ENCODE data around the gene TFF3.

- TF ChIP-seq, protein P1, sequence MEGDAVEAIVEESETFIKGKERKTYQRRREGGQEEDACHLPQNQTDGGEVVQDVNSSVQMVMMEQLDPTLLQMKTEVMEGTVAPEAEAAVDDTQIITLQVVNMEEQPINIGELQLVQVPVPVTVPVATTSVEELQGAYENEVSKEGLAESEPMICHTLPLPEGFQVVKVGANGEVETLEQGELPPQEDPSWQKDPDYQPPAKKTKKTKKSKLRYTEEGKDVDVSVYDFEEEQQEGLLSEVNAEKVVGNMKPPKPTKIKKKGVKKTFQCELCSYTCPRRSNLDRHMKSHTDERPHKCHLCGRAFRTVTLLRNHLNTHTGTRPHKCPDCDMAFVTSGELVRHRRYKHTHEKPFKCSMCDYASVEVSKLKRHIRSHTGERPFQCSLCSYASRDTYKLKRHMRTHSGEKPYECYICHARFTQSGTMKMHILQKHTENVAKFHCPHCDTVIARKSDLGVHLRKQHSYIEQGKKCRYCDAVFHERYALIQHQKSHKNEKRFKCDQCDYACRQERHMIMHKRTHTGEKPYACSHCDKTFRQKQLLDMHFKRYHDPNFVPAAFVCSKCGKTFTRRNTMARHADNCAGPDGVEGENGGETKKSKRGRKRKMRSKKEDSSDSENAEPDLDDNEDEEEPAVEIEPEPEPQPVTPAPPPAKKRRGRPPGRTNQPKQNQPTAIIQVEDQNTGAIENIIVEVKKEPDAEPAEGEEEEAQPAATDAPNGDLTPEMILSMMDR (conservative IDR thresholded peaks at IDR 0.05; ENCODE audit: low read length): no peak
- no peak for TF ChIP-seq EZH2phosphoT487 (IDR thresholded peaks at IDR 0.05; ENCODE audit: borderline replicate concordance)
Measured at GRCh38 chr21:42314616-42315295, 453 bp downstream of the TFF3 start.
